GM12878 (cell line): Measurements from ENCODE around the gene PFKM. TPM values are rescaled to one million over a fixed set of nuclear protein-coding genes. Genes with fewer than 3 reads are reported as not detected.

Source experiments
- BCL11A ChIP-seq: IDR thresholded peaks from 2 replicates; pipeline ENCODE4 v1.6.1; 2011; ENCODE audit warnings: low read depth, low read length
- CBX5 ChIP-seq: sonication (generic); IDR thresholded peaks from 2 replicates; pipeline ENCODE4 v1.6.1; 2016; ENCODE audit warnings: low read depth, moderate library complexity, mild to moderate bottlenecking, inconsistent platforms
- HDGF ChIP-seq: fragments of 450-650 bp; IDR thresholded peaks from 2 replicates; pipeline ENCODE4 v1.6.1; 2016; ENCODE audit warnings: antibody characterized with exemption
- KAT2A ChIP-seq: conservative IDR thresholded peaks from 2 replicates; pipeline ENCODE4 v1.6.1; 2011; ENCODE audit warnings: low read depth, low read length; ENCODE audit not compliant: control insufficient read depth
- KDM1A ChIP-seq: fragments of 200-600 bp; sonication (generic); IDR thresholded peaks from 2 replicates; pipeline ENCODE4 v1.6.1; 2016; ENCODE audit warnings: borderline replicate concordance
- SMC3 ChIP-seq: IDR thresholded peaks from 2 replicates; pipeline ENCODE4 v1.6.1; 2011; ENCODE audit warnings: low read length, improper control_type of control experiment, borderline replicate concordance
- ZNF24 ChIP-seq: fragments of 450-650 bp; IDR thresholded peaks from 2 replicates; pipeline ENCODE4 v1.6.1; 2017; ENCODE audit warnings: antibody characterized with exemption, mild to moderate bottlenecking
- ZNF274 ChIP-seq: IDR thresholded peaks from one replicate; pipeline ENCODE4 v1.8.0; 2011; ENCODE audit not compliant: insufficient read length, insufficient read depth
- polyA plus RNA-seq, 11 experiments: library from polyadenylated mRNA; depleted of rRNA in 4 of 11; unstranded in 6 of 11; stranded (reverse) in 5 of 11; fragments of >200 nt; fragmentation: Nextera tagmentation in 4 of 11; fragmentation: Illumina TruSeq in 1 of 11; extraction: Ambion mirVana in 4 of 11; extraction: Trizol in 1 of 11; gene quantifications; 1 replicate in 1 of 11; 2 replicates in 10 of 11; pipeline versions ENCODE4 v1.2.1 to v1.2.3, GENCODE V29; 2011 to 2016; ENCODE audit warnings: inconsistent platforms in 2 of 11, missing spikeins in 2 of 11, low read depth in 1 of 11
- total RNA-seq, 4 experiments: library from RNA; depleted of rRNA in 3 of 4; stranded (reverse); fragments of >200 nt in 3 of 4; fragmentation: Illumina TruSeq in 1 of 4; extraction: Trizol in 1 of 4; gene quantifications; 2 replicates each; pipeline versions ENCODE4 v1.2.1 to v1.2.3, GENCODE V29; 2013 to 2021
- TF ChIP-seq, protein P1 (sequence below): fragments of 450-650 bp; IDR thresholded peaks from 2 replicates; pipeline ENCODE4 v1.6.1; 2017; ENCODE audit warnings: mild to moderate bottlenecking, moderate library complexity
- TF ChIP-seq, protein P2 (sequence below): fragments of 450-650 bp; IDR thresholded peaks from 2 replicates; pipeline ENCODE4 v1.6.1; 2017; ENCODE audit warnings: low read depth, mild to moderate bottlenecking, moderate library complexity
- TF ChIP-seq, protein P3 (sequence below): fragments of 450-650 bp; IDR thresholded peaks from 2 replicates; pipeline ENCODE4 v1.6.1; 2016; ENCODE audit warnings: mild to moderate bottlenecking
- TF ChIP-seq, protein P4 (sequence below): fragments of 450-650 bp; IDR thresholded peaks from 2 replicates; pipeline ENCODE4 v1.6.1; 2016; ENCODE audit warnings: mild to moderate bottlenecking, moderate library complexity, borderline replicate concordance
- TF ChIP-seq, protein P5 (sequence below): IDR thresholded peaks from 2 replicates; pipeline ENCODE4 v1.6.1; 2012; ENCODE audit warnings: mild to moderate bottlenecking, low read depth, low read length
- TF ChIP-seq, protein P6 (sequence below): IDR thresholded peaks from 2 replicates; pipeline ENCODE4 v1.6.1; 2012; ENCODE audit warnings: low read depth, low read length, improper control_type of control experiment

The PFKM gene
- total and polyA plus RNA-seq, 10 of the 15 experiments (the other 5 are each of a cell fraction or from before 2014, with no cell fraction given): 27.6 to 80.0 (median 55.8) TPM

DNA sequence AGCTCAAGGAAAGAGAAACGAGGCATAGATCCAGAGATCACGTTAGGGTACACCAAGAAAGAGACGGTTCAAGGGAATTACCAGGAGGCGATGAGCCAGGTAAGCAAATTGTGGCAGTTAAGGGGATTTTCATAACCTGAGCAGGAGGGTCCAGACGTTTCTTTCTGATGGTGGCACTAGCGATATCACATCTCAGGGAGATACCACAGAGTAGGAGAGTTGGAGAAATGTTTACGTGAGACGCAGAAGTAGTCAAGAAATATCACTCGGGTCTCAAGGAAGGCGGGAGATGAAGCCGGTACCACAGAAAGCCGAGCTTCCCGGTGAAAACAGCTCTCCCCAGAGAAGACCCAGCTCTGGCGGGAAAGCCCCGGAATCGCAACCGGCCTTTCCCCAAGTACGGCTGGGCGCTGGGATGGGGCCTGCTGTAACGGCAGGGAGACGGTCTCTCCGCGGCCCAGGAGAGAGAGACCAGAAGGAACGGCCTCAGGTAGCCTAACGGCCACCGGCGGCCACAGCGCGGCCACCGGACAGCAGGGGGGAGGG, 13.8 kb upstream of the PFKM start (continued):
- no peak for TF ChIP-seq SMC3
- TF ChIP-seq, protein P1, sequence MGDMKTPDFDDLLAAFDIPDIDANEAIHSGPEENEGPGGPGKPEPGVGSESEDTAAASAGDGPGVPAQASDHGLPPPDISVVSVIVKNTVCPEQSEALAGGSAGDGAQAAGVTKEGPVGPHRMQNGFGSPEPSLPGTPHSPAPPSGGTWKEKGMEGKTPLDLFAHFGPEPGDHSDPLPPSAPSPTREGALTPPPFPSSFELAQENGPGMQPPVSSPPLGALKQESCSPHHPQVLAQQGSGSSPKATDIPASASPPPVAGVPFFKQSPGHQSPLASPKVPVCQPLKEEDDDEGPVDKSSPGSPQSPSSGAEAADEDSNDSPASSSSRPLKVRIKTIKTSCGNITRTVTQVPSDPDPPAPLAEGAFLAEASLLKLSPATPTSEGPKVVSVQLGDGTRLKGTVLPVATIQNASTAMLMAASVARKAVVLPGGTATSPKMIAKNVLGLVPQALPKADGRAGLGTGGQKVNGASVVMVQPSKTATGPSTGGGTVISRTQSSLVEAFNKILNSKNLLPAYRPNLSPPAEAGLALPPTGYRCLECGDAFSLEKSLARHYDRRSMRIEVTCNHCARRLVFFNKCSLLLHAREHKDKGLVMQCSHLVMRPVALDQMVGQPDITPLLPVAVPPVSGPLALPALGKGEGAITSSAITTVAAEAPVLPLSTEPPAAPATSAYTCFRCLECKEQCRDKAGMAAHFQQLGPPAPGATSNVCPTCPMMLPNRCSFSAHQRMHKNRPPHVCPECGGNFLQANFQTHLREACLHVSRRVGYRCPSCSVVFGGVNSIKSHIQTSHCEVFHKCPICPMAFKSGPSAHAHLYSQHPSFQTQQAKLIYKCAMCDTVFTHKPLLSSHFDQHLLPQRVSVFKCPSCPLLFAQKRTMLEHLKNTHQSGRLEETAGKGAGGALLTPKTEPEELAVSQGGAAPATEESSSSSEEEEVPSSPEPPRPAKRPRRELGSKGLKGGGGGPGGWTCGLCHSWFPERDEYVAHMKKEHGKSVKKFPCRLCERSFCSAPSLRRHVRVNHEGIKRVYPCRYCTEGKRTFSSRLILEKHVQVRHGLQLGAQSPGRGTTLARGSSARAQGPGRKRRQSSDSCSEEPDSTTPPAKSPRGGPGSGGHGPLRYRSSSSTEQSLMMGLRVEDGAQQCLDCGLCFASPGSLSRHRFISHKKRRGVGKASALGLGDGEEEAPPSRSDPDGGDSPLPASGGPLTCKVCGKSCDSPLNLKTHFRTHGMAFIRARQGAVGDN: no peak
- no peak for TF ChIP-seq BCL11A
- no peak for TF ChIP-seq ZNF24
- no peak for TF ChIP-seq KAT2A
- TF ChIP-seq, protein P2, sequence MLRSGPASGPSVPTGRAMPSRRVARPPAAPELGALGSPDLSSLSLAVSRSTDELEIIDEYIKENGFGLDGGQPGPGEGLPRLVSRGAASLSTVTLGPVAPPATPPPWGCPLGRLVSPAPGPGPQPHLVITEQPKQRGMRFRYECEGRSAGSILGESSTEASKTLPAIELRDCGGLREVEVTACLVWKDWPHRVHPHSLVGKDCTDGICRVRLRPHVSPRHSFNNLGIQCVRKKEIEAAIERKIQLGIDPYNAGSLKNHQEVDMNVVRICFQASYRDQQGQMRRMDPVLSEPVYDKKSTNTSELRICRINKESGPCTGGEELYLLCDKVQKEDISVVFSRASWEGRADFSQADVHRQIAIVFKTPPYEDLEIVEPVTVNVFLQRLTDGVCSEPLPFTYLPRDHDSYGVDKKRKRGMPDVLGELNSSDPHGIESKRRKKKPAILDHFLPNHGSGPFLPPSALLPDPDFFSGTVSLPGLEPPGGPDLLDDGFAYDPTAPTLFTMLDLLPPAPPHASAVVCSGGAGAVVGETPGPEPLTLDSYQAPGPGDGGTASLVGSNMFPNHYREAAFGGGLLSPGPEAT: peak; percentile 34; the same call in 1 of the 2 replicates
- TF ChIP-seq CBX5: no peak
- TF ChIP-seq, protein P3, sequence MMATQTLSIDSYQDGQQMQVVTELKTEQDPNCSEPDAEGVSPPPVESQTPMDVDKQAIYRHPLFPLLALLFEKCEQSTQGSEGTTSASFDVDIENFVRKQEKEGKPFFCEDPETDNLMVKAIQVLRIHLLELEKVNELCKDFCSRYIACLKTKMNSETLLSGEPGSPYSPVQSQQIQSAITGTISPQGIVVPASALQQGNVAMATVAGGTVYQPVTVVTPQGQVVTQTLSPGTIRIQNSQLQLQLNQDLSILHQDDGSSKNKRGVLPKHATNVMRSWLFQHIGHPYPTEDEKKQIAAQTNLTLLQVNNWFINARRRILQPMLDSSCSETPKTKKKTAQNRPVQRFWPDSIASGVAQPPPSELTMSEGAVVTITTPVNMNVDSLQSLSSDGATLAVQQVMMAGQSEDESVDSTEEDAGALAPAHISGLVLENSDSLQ: no peak
- TF ChIP-seq, protein P4, sequence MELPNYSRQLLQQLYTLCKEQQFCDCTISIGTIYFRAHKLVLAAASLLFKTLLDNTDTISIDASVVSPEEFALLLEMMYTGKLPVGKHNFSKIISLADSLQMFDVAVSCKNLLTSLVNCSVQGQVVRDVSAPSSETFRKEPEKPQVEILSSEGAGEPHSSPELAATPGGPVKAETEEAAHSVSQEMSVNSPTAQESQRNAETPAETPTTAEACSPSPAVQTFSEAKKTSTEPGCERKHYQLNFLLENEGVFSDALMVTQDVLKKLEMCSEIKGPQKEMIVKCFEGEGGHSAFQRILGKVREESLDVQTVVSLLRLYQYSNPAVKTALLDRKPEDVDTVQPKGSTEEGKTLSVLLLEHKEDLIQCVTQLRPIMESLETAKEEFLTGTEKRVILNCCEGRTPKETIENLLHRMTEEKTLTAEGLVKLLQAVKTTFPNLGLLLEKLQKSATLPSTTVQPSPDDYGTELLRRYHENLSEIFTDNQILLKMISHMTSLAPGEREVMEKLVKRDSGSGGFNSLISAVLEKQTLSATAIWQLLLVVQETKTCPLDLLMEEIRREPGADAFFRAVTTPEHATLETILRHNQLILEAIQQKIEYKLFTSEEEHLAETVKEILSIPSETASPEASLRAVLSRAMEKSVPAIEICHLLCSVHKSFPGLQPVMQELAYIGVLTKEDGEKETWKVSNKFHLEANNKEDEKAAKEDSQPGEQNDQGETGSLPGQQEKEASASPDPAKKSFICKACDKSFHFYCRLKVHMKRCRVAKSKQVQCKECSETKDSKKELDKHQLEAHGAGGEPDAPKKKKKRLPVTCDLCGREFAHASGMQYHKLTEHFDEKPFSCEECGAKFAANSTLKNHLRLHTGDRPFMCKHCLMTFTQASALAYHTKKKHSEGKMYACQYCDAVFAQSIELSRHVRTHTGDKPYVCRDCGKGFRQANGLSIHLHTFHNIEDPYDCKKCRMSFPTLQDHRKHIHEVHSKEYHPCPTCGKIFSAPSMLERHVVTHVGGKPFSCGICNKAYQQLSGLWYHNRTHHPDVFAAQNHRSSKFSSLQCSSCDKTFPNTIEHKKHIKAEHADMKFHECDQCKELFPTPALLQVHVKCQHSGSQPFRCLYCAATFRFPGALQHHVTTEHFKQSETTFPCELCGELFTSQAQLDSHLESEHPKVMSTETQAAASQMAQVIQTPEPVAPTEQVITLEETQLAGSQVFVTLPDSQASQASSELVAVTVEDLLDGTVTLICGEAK: no peak
- no peak for TF ChIP-seq HDGF
- no peak for TF ChIP-seq KDM1A
- TF ChIP-seq, protein P5, sequence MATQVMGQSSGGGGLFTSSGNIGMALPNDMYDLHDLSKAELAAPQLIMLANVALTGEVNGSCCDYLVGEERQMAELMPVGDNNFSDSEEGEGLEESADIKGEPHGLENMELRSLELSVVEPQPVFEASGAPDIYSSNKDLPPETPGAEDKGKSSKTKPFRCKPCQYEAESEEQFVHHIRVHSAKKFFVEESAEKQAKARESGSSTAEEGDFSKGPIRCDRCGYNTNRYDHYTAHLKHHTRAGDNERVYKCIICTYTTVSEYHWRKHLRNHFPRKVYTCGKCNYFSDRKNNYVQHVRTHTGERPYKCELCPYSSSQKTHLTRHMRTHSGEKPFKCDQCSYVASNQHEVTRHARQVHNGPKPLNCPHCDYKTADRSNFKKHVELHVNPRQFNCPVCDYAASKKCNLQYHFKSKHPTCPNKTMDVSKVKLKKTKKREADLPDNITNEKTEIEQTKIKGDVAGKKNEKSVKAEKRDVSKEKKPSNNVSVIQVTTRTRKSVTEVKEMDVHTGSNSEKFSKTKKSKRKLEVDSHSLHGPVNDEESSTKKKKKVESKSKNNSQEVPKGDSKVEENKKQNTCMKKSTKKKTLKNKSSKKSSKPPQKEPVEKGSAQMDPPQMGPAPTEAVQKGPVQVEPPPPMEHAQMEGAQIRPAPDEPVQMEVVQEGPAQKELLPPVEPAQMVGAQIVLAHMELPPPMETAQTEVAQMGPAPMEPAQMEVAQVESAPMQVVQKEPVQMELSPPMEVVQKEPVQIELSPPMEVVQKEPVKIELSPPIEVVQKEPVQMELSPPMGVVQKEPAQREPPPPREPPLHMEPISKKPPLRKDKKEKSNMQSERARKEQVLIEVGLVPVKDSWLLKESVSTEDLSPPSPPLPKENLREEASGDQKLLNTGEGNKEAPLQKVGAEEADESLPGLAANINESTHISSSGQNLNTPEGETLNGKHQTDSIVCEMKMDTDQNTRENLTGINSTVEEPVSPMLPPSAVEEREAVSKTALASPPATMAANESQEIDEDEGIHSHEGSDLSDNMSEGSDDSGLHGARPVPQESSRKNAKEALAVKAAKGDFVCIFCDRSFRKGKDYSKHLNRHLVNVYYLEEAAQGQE: no peak
- no peak for TF ChIP-seq ZNF274
- TF ChIP-seq, protein P6, sequence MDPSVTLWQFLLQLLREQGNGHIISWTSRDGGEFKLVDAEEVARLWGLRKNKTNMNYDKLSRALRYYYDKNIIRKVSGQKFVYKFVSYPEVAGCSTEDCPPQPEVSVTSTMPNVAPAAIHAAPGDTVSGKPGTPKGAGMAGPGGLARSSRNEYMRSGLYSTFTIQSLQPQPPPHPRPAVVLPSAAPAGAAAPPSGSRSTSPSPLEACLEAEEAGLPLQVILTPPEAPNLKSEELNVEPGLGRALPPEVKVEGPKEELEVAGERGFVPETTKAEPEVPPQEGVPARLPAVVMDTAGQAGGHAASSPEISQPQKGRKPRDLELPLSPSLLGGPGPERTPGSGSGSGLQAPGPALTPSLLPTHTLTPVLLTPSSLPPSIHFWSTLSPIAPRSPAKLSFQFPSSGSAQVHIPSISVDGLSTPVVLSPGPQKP: no peak
